ENCODE results near the gene SORCS2. TPM values are rescaled to one million over a fixed set of nuclear protein-coding genes. Genes with fewer than 3 reads are reported as not detected.
"Not testable (repeated sequence)": the region's sequence is repeated elsewhere in the genome, so short reads cannot be mapped to it uniquely, and the experiment has no call there.

SORCS2 gene
- total RNA-seq, 4 donors from 2014 or later, result 1.1 to 2.5 (median 2.0) TPM

GRCh38 chr4:7160439-7160838 lies 31.9 kb upstream of the SORCS2 start:
- intact Hi-C loops (cut with DNase I), result no loop called here
- TF ChIP-seq CTCF (IDR thresholded peaks at IDR 0.05), result no peak
- no peak for TF ChIP-seq POLR2A (IDR thresholded peaks at IDR 0.05)
- no peaks in the 10 kb centered on the region for H3K27me3 ChIP-seq
- H3K9me3 ChIP-seq, result no peaks in the 10 kb centered on the region
- no peak for DNase-seq
- no peaks in the 10 kb centered on the region for H3K36me3 ChIP-seq
- 60 to 88% methylated on average over 1 to 10 of the region's 11 CpGs for WGBS, 2 donors
- H3K27ac ChIP-seq, result no peak overlapping the region
- peaks cover 4 to 21% (median 12%) of the 10 kb centered on the region in 3 donors for H3K4me1 ChIP-seq
- H3K4me3 ChIP-seq, result no peak overlapping the region

GRCh38 chr4:7160951-7161440 lies 31.3 kb upstream of the SORCS2 start:
- intact Hi-C loops (cut with DNase I), result no loop called here
- Histone ChIP-seq H3K36me3 (no peaks in the 10 kb centered on the region), H3K4me1 (peaks cover 0 to 15% (median 6%) of the 10 kb centered on the region in 3 donors), H3K27me3 (no peaks in the 10 kb centered on the region), H3K27ac (no peak overlapping the region), H3K4me3 (no peak overlapping the region), H3K9me3 (no peaks in the 10 kb centered on the region)
- no peak for DNase-seq
- TF ChIP-seq POLR2A (IDR thresholded peaks at IDR 0.05) (no peak), CTCF (IDR thresholded peaks at IDR 0.05) (no peak)
- 82 to 94% methylated on average over 8 to 9 of the region's 10 CpGs for whole genome bisulfite sequencing, 2 donors

- no peaks in the 10 kb centered on the region for H3K9me3 ChIP-seq
Measured at GRCh38 chr4:7161721-7162214, 30.6 kb upstream of the SORCS2 start.

GRCh38 chr4:7165056-7165873 lies 27.1 kb upstream of the SORCS2 start:
- H3K27ac ChIP-seq; H3K4me3 ChIP-seq; H3K9me3 ChIP-seq; intact Hi-C loops (cut with DNase I); H3K36me3 ChIP-seq; DNase-seq; H3K27me3 ChIP-seq: not testable (repeated sequence)
- WGBS, 2 donors, result 87 to 90% methylated on average over 11 to 24 of the region's 28 CpGs
- H3K4me1 ChIP-seq, result peaks cover 0 to 19% (median 3%) of the 10 kb centered on the region in 3 donors

More at GRCh38 chr4:7161721-7162214, 30.6 kb upstream of the SORCS2 start:
- TF ChIP-seq CTCF (IDR thresholded peaks at IDR 0.05) (no peak), POLR2A (IDR thresholded peaks at IDR 0.05) (no peak)
- Histone ChIP-seq H3K27me3 (no peaks in the 10 kb centered on the region), H3K4me1 (peaks cover 0 to 10% (median 0%) of the 10 kb centered on the region in 3 donors), H3K4me3 (no peak overlapping the region), H3K27ac (no peak overlapping the region), H3K36me3 (no peaks in the 10 kb centered on the region)
- intact Hi-C loops (cut with DNase I), result no loop called here
- DNase-seq, result no peak
- 58 to 80% methylated on average over 5 to 6 of the region's 6 CpGs for WGBS, 2 donors

- Histone ChIP-seq H3K4me1 (peaks cover 0 to 19% (median 3%) of the 10 kb centered on the region in 3 donors), H3K36me3 (no peaks in the 10 kb centered on the region), H3K9me3 (no peaks in the 10 kb centered on the region), H3K4me3 (no peak overlapping the region), H3K27ac (no peak overlapping the region), H3K27me3 (no peaks in the 10 kb centered on the region)
- WGBS, 2 donors, result 100% methylated on average over 2 of the region's 9 CpGs; no CpG with 5 or more reads in 1 of the 2 donors
- no peak for DNase-seq
- intact Hi-C loops (cut with DNase I), result no loop called here
- TF ChIP-seq CTCF (IDR thresholded peaks at IDR 0.05) (no peak), POLR2A (IDR thresholded peaks at IDR 0.05) (no peak)
Measured at GRCh38 chr4:7165874-7166201, 26.5 kb upstream of the SORCS2 start.

Measured in esophagus squamous epithelium (tissue), 5 donors.